NCI-H524 (cell line): Measurements from ENCODE around the gene SRPK2.
"Not testable (repeated sequence)": the region's sequence is repeated elsewhere in the genome, so short reads cannot be mapped to it uniquely, and the experiment has no call there.

Source experiments
- DNase-seq, 2 experiments: peaks; one replicate each; lab custom pipeline; 2025; lab: John Stamatoyannopoulos, UW

The SRPK2 gene

GRCh38 chr7:105267244-105267643, 121.5 kb downstream of the SRPK2 start:
- peak in 1 of 2 experiments; percentile 11 for DNase-seq

DNA sequence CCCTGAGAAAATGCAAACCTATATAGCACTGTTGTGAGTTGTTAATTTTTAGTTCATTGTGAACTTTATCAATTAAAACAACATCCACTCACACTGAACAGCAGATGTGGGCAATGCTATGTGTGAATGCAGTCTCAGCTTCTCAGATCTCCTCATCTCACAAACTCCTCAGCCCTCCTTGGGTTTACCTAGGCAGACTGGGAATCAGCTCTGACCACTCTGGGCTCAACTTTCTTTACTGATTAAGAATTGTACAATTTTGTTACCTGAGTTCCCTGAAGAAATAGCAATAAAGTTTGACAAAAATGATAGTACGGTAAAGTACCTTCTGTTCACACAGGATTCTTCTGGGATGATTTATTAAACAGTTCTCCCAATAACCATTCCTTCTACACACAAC, 124.0 kb downstream of the SRPK2 start:
- no peak for DNase-seq

GRCh38 chr7:105261689-105262088, 127.0 kb downstream of the SRPK2 start:
- peak; percentile 64 to 84 for DNase-seq

DNA sequence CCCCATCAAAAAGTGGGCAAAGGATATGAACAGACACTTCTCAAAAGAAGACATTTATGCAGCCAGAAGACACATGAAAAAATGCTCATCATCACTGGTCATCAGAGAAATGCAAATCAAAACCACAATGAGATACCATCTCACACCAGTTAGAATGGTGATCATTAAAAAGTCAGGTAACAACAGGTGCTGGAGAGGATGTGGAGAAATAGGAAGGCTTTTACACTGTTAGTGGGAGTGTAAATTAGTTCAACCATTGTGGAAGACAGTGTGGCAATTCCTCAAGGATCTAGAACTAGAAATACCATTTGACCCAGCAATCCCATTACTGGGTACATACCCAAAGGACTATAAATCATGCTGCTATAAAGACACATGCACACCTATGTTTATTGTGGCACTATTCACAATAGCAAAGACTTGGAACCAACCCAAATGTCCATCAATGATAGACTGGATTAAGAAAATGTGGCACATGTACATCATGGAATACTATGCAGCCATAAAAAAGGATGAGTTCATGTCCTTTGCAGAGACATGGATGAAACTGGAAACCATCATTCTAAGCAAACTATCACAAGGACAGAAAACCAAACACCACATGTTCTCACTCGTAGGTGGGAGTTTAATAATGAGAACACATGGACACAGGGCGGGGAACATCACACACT, 128.4 kb downstream of the SRPK2 start:
- DNase-seq: not testable (repeated sequence)

- DNase-seq: not testable (repeated sequence)
Measured at GRCh38 chr7:105258919-105259318, 129.8 kb downstream of the SRPK2 start.

DNA sequence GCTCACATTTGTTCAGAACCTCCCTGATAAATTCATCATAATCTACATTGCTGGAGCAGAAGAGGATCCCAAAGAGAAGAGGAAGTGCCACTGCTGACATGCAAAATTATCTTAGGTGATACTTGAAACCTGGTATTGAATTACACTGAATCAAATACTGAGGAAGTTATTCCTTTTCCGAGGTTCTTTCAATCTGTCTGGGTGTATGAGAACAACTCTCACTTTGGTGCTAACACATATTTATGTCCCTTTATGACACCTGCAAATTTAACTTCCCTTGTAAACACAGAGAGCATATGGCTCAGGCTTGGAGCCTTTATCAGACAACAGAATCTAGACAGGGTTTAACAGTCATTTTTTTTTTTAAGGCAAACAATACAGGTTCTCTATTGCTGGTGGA, 131.4 kb downstream of the SRPK2 start:
- DNase-seq: peak in 1 of 2 experiments; percentile 50

DNA sequence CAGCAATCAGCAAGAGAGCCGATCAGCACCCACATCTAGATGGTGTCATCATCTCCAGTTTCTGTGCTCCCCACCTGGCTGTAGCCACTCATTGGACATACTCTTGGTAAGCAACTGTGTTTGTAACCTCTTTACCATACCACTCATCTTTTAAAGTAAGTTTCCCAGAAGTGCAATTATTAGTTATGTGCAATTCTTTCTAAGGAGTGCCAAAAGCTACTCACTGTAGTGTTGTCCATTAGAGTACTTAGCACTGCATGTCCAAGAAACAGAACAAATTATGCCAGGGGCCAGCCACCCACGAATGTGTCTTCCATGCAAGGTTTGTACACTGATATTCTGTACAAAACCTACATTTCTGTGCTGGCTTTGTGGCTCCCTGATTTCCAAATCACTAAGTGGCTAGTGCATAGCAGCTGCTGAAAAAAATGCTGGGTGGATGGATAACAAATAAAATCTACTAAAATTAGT, 131.9 kb downstream of the SRPK2 start:
- no peak for DNase-seq

DNA sequence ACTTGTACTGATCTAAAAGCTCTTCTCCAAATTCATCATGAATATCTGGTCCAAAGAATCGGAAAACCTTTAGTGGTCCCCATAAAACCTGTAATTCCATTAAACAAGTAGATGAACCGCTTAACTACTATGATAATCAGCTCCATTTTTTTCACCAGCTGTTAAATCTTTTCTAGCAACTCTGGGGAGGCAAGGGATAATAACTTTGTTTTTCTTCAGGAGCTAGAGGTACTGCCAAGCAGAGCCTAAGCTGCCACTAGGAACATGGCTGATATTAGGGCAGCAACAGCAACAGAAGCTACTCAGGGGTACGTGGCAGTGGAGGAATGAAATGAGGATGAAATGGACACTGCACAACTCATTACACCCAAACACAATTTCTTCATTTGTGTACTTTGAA, 138.0 kb downstream of the SRPK2 start:
- peak; percentile 38 to 77 for DNase-seq

- no peak for DNase-seq
Measured at GRCh38 chr7:105250239-105250638, 138.5 kb downstream of the SRPK2 start.

DNA sequence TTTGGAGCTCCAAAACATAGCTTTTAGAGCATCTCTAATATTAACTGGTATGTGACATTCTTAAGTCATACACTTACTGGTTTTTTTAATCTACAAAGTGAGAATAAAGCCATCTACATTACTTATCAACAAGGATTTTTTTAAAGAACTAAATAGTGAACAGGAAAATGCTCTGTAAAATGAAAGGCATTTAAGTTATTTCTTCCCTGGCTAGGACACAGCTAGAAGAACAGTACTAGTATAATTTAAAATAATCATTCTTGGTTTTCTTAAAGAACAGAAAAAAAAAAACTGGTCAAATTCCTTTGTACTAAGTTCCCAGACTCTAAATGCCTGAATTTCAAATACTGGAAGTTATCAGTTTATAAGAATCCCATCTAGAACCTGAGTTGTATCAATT, 139.5 kb downstream of the SRPK2 start:
- no peak for DNase-seq

- no peak for DNase-seq
Measured at GRCh38 chr7:105246679-105247078, 142.0 kb downstream of the SRPK2 start.

GRCh38 chr7:105246256-105246655, 142.5 kb downstream of the SRPK2 start:
- peak; percentile 36 to 73 for DNase-seq

GRCh38 chr7:105245398-105246114, 143.2 kb downstream of the SRPK2 start:
- DNase-seq: peak; percentile 35 to 60

- DNase-seq: no peak
Measured at GRCh38 chr7:105244594-105244993, 144.1 kb downstream of the SRPK2 start.

GRCh38 chr7:105241198-105241597, 147.5 kb downstream of the SRPK2 start:
- no peak for DNase-seq

GRCh38 chr7:105238198-105238765, 150.4 kb downstream of the SRPK2 start:
- DNase-seq: no peak

DNA sequence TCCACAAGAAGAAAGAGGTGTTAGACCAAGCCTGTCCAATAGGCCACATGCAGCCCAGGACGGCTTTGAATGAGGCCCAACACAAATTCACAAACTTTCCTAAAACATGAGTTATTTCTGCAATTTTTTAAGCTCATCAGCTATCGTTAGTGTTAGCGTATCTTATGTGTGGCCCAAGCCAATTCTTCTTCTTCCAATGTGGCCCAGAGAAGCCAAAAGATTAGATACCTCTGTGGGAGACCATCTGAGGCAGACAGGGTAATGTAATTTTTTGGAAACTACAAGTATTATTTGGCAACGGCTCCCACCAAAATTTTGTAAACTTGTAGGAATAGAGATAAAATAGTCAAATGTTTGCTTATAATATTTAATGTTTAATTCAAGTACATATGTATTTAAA, 153.8 kb downstream of the SRPK2 start:
- no peak for DNase-seq

GRCh38 chr7:105232829-105233291, 155.9 kb downstream of the SRPK2 start:
- DNase-seq: not testable (repeated sequence)

GRCh38 chr7:105230486-105230885, 158.2 kb downstream of the SRPK2 start:
- no peak for DNase-seq

GRCh38 chr7:105229641-105230040, 159.1 kb downstream of the SRPK2 start:
- no peak for DNase-seq

DNA sequence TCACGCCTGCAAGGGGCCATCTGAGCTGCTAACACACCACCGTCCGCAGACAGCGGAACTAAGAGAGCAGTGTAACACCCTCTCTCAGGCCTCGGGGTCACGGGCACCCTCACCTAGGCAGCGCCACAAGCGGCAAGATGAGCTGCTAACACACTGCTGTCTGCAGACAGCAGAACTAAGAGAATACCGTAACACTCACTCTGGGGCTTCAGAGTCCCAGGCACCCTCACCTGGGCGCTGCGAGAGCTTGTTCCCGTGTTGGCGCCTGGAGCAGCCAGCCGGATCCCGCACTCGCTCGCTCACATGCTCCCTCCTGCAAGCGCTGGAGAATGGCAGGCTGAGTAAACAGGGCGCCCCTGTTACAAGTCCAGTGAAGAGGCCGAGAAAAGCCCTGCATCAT, 160.2 kb downstream of the SRPK2 start:
- DNase-seq: no peak

GRCh38 chr7:105227391-105227790, 161.3 kb downstream of the SRPK2 start:
- no peak for DNase-seq
